GM18526 (cell line): ENCODE measurements around the gene CDH4.

Experiments
- POLR2A ChIP-seq: IDR thresholded peaks from 3 replicates; pipeline ENCODE4 v1.6.1; 2011; ENCODE audit not compliant: insufficient read length; ENCODE audit errors: extremely low read depth

The CDH4 gene

GRCh38 chr20:61537239-61538182 lies 285.4 kb downstream of the CDH4 start:
- no peak for TF ChIP-seq POLR2A

DNA sequence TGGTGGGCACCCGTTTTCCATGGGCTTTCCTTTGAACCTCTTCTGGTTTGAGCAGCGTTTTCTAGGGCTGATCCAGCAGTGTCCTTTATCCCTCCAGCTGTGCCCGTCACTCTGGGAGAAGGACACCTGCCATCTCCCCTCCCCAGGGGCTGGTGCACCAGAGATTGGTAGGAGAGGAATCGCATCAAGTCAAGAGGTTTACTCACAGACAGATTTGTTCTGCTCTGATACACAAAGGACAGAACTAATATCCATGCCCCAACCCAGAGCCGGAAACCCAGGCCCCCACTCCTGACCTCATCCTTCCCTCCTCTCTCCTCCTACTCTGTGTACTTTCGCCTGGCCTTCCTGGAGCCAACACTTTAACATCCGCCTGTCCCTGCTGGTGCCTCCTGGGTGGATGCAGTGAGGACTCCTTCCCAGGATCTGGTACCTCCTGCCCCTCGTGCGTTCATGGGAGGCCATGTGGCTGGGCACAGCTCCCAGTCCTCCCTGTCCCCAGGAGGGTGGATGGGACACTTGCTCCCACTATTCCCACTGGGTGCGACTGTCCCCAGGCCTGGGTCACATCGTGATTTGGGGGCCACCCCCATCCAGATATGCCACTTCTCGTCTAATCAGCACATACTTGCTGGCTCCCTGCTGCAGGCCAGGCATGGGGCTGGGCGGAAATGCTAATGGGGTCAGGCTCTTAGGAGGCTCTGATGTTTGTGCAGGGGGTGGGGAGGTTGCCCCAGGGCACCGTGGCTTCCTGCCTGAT lies 286.3 kb downstream of the CDH4 start:
- TF ChIP-seq POLR2A, result no peak

- TF ChIP-seq POLR2A, result no peak
Measured at GRCh38 chr20:61538943-61539265, 286.8 kb downstream of the CDH4 start.

- no peak for TF ChIP-seq POLR2A
Measured at GRCh38 chr20:61539706-61540360, 287.8 kb downstream of the CDH4 start.

GRCh38 chr20:61541537-61541936 lies 289.5 kb downstream of the CDH4 start:
- no peak for TF ChIP-seq POLR2A

- TF ChIP-seq POLR2A, result no peak
Measured at GRCh38 chr20:61543086-61543485, 291.0 kb downstream of the CDH4 start.

GRCh38 chr20:61543931-61544745 lies 292.1 kb downstream of the CDH4 start:
- no peak for TF ChIP-seq POLR2A

DNA sequence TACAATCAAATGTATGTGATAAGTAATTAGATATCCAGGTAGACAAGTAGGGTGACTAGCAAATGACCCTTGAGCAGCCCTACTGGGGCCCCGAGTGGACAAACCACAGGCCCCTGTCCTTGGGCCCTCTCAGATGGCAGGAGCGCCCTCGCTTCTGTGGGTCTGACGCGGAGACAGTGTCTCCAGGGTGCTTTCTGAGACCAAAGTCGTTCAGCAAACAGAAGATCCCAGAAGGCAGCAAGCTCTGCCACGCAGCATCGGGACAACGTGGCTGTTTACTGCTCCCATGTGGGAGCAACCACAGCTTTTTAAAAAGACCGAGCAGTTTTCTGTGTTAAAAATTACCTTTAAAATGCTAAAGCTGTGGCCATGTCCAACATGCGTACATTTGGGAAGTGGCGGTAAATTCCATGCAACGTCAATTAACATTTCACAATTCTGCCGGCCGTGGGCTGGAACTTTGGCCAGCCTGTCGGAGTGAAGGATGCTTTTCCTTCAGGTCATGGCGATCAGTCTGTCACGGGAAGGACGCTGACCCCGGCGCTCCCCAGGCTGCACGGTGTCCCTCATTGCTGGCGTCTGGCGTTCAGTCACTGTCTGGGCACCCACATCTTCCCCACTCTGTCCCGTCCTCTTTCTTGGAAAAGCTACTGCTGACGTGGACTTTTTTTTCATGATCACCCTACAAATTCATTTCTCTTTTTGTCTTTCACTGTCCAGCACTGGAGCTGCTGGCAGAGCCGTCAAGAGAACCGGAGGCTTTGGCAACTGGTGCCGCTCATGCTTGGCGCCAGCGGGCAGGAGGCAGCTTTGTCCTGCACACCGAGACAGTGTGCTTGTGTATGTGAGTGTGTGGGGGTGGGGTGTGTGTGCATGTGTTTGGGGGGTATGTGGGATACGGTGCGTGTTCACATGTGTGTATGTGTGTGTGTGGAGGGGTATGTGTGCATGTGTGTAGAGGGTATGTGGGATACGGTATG lies 293.1 kb downstream of the CDH4 start:
- TF ChIP-seq POLR2A, result no peak

- no peak for TF ChIP-seq POLR2A
Measured at GRCh38 chr20:61546641-61547040, 294.6 kb downstream of the CDH4 start.

- TF ChIP-seq POLR2A, result no peak
Measured at GRCh38 chr20:61548069-61548468, 296.0 kb downstream of the CDH4 start.

- TF ChIP-seq POLR2A, result no peak
Measured at GRCh38 chr20:61549865-61550264, 297.8 kb downstream of the CDH4 start.

GRCh38 chr20:61551401-61551800 lies 299.3 kb downstream of the CDH4 start:
- no peak for TF ChIP-seq POLR2A

DNA sequence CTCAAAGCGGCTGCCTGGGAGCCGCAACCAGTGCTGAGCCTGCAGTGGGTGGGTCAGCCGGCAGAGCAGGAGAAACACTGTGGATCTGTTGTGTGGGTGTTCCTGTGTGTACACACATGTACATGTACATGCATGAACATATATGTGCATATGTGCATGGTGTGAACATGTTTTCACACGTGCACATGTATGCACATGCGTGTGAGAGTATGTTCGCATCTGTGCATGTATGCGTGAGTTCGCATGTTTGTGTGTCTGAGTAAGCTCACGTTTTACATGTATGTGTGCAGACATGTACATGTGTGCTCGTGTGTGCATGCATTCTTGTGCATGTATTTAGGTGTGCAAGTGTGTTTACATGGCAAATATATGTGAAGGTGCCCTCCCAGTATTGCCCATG lies 302.6 kb downstream of the CDH4 start:
- TF ChIP-seq POLR2A, result no peak

GRCh38 chr20:61555566-61555965 lies 303.5 kb downstream of the CDH4 start:
- no peak for TF ChIP-seq POLR2A
